ENCODE measurements around the gene ACAD8.
"Not testable (repeated sequence)": the region's sequence is repeated elsewhere in the genome, so short reads cannot be mapped to it uniquely, and the experiment has no call there.

ACAD8 gene

DNA sequence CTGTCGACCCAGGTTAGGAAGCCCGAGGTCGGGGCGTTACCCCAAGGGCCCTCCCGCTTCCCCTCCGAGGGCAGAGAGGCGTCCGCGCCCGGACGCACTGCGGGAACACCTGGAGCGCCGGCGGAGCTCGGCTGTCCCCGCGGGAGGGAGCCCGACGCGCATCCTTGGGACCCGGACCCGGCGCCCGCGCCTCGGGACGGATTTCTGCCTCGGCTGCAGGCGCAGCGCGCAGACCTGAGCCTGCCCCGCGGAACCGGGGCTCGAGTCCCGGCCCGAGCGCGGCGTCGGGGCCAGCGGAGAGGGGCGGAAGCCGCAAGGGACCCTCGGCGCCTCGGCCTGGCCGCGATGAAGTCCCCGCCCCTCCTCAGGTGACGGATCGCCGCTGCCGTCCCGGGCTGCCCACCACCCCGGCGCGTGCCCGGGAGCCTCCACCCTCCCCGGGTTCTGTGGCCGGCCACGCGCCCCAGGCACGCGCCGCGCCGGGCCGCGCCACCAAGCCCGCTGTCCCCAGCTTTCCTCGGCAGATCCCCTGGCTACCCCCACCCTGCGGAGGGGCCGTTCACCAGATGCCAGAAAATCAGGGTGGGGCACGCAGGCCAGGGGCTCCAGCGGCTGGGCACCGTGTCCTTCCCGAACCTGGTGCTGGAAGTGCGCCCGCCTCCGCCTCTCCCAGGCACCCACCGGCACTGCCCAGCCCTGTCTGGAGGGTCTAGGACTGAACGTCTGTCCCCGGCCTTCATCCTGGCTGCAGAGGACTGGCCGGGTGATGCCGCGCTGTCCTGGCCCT lies 23.2 kb downstream of the ACAD8 start:
- H3K9me2 ChIP-seq (replicated peaks; ENCODE audit: insufficient read depth, low read length), result no peaks in the 10 kb centered on the region
- H3K79me2 ChIP-seq (ENCODE audit: low read length), result peaks cover 7% of the 10 kb centered on the region
- peak overlapping the region; percentile 81 for H3K4me3 ChIP-seq (ENCODE audit: low read length)
- peaks cover 6% of the 10 kb centered on the region for H3F3A ChIP-seq (ENCODE audit: insufficient read depth, low read length)
- H3K9ac ChIP-seq (ENCODE audit: low read length), result peak overlapping the region; percentile 72; the same call in 1 of the 2 replicates
- peaks cover 11% of the 10 kb centered on the region for H3K4me1 ChIP-seq (ENCODE audit: low read length)
- no peaks in the 10 kb centered on the region for H4K20me1 ChIP-seq (ENCODE audit: insufficient read depth, low read length)
- TF ChIP-seq, protein P1, sequence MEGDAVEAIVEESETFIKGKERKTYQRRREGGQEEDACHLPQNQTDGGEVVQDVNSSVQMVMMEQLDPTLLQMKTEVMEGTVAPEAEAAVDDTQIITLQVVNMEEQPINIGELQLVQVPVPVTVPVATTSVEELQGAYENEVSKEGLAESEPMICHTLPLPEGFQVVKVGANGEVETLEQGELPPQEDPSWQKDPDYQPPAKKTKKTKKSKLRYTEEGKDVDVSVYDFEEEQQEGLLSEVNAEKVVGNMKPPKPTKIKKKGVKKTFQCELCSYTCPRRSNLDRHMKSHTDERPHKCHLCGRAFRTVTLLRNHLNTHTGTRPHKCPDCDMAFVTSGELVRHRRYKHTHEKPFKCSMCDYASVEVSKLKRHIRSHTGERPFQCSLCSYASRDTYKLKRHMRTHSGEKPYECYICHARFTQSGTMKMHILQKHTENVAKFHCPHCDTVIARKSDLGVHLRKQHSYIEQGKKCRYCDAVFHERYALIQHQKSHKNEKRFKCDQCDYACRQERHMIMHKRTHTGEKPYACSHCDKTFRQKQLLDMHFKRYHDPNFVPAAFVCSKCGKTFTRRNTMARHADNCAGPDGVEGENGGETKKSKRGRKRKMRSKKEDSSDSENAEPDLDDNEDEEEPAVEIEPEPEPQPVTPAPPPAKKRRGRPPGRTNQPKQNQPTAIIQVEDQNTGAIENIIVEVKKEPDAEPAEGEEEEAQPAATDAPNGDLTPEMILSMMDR (IDR thresholded peaks at IDR 0.05; ENCODE audit: low read length), result no peak
- no peak for TF ChIP-seq EZH2 (optimal IDR thresholded peaks at IDR 0.05; ENCODE audit: low read depth, low read length)
- no peak for TF ChIP-seq EZH2phosphoT487 (IDR thresholded peaks at IDR 0.05; ENCODE audit: low read length)
- peak overlapping the region; percentile 88 for H3K4me2 ChIP-seq (ENCODE audit: low read depth, low read length)
- peak overlapping the region; percentile 92 for H2AFZ ChIP-seq (ENCODE audit: low read length)
- DNase-seq, result no peak
- H3K9me3 ChIP-seq (replicated peaks; ENCODE audit: insufficient read depth, low read length), result no peaks in the 10 kb centered on the region
- H3K36me3 ChIP-seq (replicated peaks; ENCODE audit: insufficient read depth, low read length), result no peaks in the 10 kb centered on the region
- H3K27ac ChIP-seq (ENCODE audit: low read length), result no peak overlapping the region; the same call in 1 of the 2 replicates
- 0 out of 2 replicates have a peak, but pooled peaks cover 6% of the 10 kb centered on the region for H3K27me3 ChIP-seq (replicated peaks; ENCODE audit: insufficient read depth, low read length)

DNA sequence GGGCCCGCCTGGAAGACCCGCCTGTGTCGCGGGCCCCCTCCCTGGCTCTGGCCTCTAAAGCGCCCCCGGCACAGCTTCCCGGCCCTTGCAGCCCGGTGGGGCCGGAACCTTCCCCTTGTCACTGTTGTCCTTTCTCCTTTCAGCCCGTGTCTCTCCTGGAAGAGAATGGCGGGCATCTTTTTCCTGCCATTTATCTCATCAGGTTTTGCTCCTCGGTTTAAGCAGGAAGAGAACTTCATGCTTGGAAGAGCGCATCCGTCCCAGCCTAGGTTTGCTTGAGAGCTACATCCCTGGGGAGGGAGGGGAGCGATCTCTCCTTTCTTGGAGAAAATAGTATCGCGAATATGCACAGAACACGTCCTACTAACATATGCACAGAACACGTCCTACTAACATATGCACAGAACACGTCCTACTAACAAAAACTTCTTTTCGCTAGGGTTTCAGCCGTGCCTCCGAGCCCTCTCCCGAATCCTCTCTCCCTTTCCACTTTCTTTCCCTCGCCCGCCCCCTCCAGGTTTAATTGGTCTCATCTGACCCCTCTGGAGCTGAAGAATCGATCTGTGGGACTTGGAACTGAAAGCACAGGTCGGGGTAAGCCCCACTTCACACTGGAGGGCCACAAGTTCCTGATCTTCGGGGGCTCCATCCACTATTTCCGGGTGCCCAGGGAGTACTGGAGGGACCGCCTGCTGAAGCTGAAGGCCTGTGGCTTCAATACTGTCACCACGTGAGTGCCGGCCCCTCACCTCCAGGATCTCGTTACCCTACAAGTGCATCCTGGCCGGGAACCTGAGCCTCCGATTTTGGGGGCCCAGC lies 24.0 kb downstream of the ACAD8 start:
- Histone ChIP-seq H4K20me1 (ENCODE audit: insufficient read depth, low read length) (no peaks in the 10 kb centered on the region), H3K9ac (ENCODE audit: low read length) (no peak overlapping the region), H3K9me2 (replicated peaks; ENCODE audit: insufficient read depth, low read length) (no peaks in the 10 kb centered on the region), H3K27ac (ENCODE audit: low read length) (no peak overlapping the region), H2AFZ (ENCODE audit: low read length) (no peak overlapping the region), H3K9me3 (replicated peaks; ENCODE audit: insufficient read depth, low read length) (no peaks in the 10 kb centered on the region), H3K4me3 (ENCODE audit: low read length) (no peak overlapping the region), H3K4me2 (ENCODE audit: low read depth, low read length) (no peak overlapping the region; the same call in 1 of the 2 replicates), H3K36me3 (replicated peaks; ENCODE audit: insufficient read depth, low read length) (no peaks in the 10 kb centered on the region), H3K79me2 (ENCODE audit: low read length) (peaks cover 7% of the 10 kb centered on the region), H3K27me3 (replicated peaks; ENCODE audit: insufficient read depth, low read length) (0 out of 2 replicates have a peak, but pooled peaks cover 6% of the 10 kb centered on the region), H3F3A (ENCODE audit: insufficient read depth, low read length) (peaks cover 6% of the 10 kb centered on the region), H3K4me1 (ENCODE audit: low read length) (peaks cover 11% of the 10 kb centered on the region)
- no peak for DNase-seq
- TF ChIP-seq, protein P1 (IDR thresholded peaks at IDR 0.05; ENCODE audit: low read length), result no peak
- no peak for TF ChIP-seq EZH2 (optimal IDR thresholded peaks at IDR 0.05; ENCODE audit: low read depth, low read length)
- no peak for TF ChIP-seq EZH2phosphoT487 (IDR thresholded peaks at IDR 0.05; ENCODE audit: low read length)

DNA sequence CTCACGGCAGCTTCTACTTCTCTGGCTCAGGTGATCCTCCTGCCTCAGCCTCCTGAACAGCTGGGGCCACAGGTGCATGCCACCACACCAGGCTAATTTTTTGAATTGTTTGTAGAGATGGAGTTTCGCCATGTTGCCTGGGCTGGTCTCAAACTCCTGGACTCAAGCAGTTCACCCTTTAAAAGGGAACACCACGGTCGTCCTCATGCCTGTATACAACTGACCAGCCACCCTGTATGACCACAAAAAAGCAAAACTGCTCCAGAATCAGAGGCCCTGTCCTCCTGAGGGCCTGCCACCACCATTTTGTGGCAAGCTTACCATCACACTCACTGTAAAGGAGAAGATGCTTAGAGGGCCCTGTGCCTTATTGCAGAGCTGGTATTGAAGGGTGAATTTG lies 25.0 kb downstream of the ACAD8 start:
- H2AFZ ChIP-seq (ENCODE audit: low read length), result no peak overlapping the region
- no peak overlapping the region for H3K4me2 ChIP-seq (ENCODE audit: low read depth, low read length)
- no peak overlapping the region for H3K27ac ChIP-seq (ENCODE audit: low read length)
- 0 out of 2 replicates have a peak, but pooled peaks cover 6% of the 10 kb centered on the region for H3K27me3 ChIP-seq (replicated peaks; ENCODE audit: insufficient read depth, low read length)
- H3K4me1 ChIP-seq (ENCODE audit: low read length), result peaks cover 10% of the 10 kb centered on the region
- no peak overlapping the region for H3K9ac ChIP-seq (ENCODE audit: low read length)
- peaks cover 6% of the 10 kb centered on the region for H3F3A ChIP-seq (ENCODE audit: insufficient read depth, low read length)
- H3K4me3 ChIP-seq (ENCODE audit: low read length), result no peak overlapping the region
- no peaks in the 10 kb centered on the region for H3K9me2 ChIP-seq (replicated peaks; ENCODE audit: insufficient read depth, low read length)
- no peaks in the 10 kb centered on the region for H4K20me1 ChIP-seq (ENCODE audit: insufficient read depth, low read length)
- peaks cover 7% of the 10 kb centered on the region for H3K79me2 ChIP-seq (ENCODE audit: low read length)
- no peaks in the 10 kb centered on the region for H3K9me3 ChIP-seq (replicated peaks; ENCODE audit: insufficient read depth, low read length)
- no peaks in the 10 kb centered on the region for H3K36me3 ChIP-seq (replicated peaks; ENCODE audit: insufficient read depth, low read length)
- DNase-seq, result no peak
- TF ChIP-seq EZH2 (optimal IDR thresholded peaks at IDR 0.05; ENCODE audit: low read depth, low read length), result no peak
- TF ChIP-seq, protein P1 (IDR thresholded peaks at IDR 0.05; ENCODE audit: low read length), result no peak
- TF ChIP-seq EZH2phosphoT487 (IDR thresholded peaks at IDR 0.05; ENCODE audit: low read length), result no peak

DNA sequence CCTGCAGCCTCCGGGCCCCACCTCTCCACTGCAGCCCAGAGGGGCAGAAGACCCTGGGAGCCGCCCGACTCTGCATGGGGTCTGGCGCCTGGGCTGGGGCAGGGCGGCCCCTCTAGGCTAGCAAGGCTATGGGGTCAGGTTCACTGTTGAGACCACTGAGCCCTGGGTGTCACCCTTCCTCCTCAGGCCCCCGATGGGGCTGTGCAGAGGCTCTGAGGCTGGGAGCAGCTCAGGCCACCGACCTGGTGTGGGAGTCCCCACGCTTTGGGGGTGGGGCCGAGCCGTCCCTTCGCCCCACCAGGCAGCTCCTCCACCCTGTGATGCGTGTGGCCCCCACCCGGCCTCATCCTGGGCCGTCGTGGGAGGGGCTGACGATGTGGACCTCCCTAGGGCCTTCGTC lies 28.3 kb downstream of the ACAD8 start:
- not testable (repeated sequence) for H3F3A ChIP-seq (ENCODE audit: insufficient read depth, low read length); H3K79me2 ChIP-seq (ENCODE audit: low read length); H3K4me2 ChIP-seq (ENCODE audit: low read depth, low read length); H3K4me3 ChIP-seq (ENCODE audit: low read length); H3K36me3 ChIP-seq (replicated peaks; ENCODE audit: insufficient read depth, low read length); H4K20me1 ChIP-seq (ENCODE audit: insufficient read depth, low read length); H3K9me3 ChIP-seq (replicated peaks; ENCODE audit: insufficient read depth, low read length); H3K4me1 ChIP-seq (ENCODE audit: low read length); H3K27me3 ChIP-seq (replicated peaks; ENCODE audit: insufficient read depth, low read length); H3K9me2 ChIP-seq (replicated peaks; ENCODE audit: insufficient read depth, low read length); H2AFZ ChIP-seq (ENCODE audit: low read length); DNase-seq; H3K9ac ChIP-seq (ENCODE audit: low read length); H3K27ac ChIP-seq (ENCODE audit: low read length)

All from MM.1S (cell line).